Measurements from ENCODE around the gene CACNA1G. TPM values are rescaled to one million over a fixed set of nuclear protein-coding genes. Genes with fewer than 3 reads are reported as not detected.

CACNA1G gene
- total RNA-seq, 3 donors from 2014 or later, result 0.07 to 0.32 (median 0.12) TPM

GRCh38 chr17:50621574-50622031 lies 61.1 kb downstream of the CACNA1G start:
- Histone ChIP-seq H3K9me3 (no peaks in the 10 kb centered on the region), H3K4me3 (no peak overlapping the region), H3K36me3 (ENCODE audit: low read depth) (no peaks in the 10 kb centered on the region), H3K4me1 (ENCODE audit: low read depth) (no peaks in the 10 kb centered on the region)
- no peak for DNase-seq
- intact Hi-C loops (cut with DNase I, micrococcal nuclease), result no loop called here
- ATAC-seq, result no peak
- no peak for TF ChIP-seq CTCF (IDR thresholded peaks at IDR 0.05)

- DNase-seq (no peak), ATAC-seq (no peak)
- H3K4me3 ChIP-seq, result no peak overlapping the region
- H3K9me3 ChIP-seq, result no peaks in the 10 kb centered on the region
- no peak for TF ChIP-seq CTCF (IDR thresholded peaks at IDR 0.05)
- H3K36me3 ChIP-seq (ENCODE audit: low read depth), result no peaks in the 10 kb centered on the region
- intact Hi-C loops (cut with DNase I, micrococcal nuclease), result no loop called here
- peaks cover 18% of the 10 kb centered on the region for H3K4me1 ChIP-seq (ENCODE audit: low read depth)
Measured at GRCh38 chr17:50624321-50624934, 63.9 kb downstream of the CACNA1G start.

GRCh38 chr17:50625032-50625871 lies 64.7 kb downstream of the CACNA1G start:
- TF ChIP-seq CTCF (IDR thresholded peaks at IDR 0.05), result no peak
- Histone ChIP-seq H3K9me3 (no peaks in the 10 kb centered on the region), H3K36me3 (ENCODE audit: low read depth) (no peaks in the 10 kb centered on the region), H3K4me3 (no peak overlapping the region), H3K4me1 (ENCODE audit: low read depth) (peaks cover 25% of the 10 kb centered on the region)
- DNase-seq (no peak), ATAC-seq (no peak)
- intact Hi-C loops (cut with DNase I, micrococcal nuclease), result loop anchor here in 1 of 2 donors (5.0 kb wide), 1 partner anchor 78 kb away; the partner anchor contains the start of gene SPATA20

GRCh38 chr17:50626037-50626574 lies 65.6 kb downstream of the CACNA1G start:
- TF ChIP-seq CTCF (IDR thresholded peaks at IDR 0.05), result peak; percentile 31
- peak; percentile 71 to 75 (median 74) for DNase-seq
- H3K9me3 ChIP-seq, result no peaks in the 10 kb centered on the region
- intact Hi-C loops (cut with DNase I, micrococcal nuclease), result loop anchor here in 1 of 2 donors (5.0 kb wide), 1 partner anchor 79 kb away; the partner anchor contains the start of gene SPATA20
- H3K4me3 ChIP-seq, result no peak overlapping the region
- no peaks in the 10 kb centered on the region for H3K36me3 ChIP-seq (ENCODE audit: low read depth)
- no peak for ATAC-seq
- peaks cover 26% of the 10 kb centered on the region for H3K4me1 ChIP-seq (ENCODE audit: low read depth)

- Histone ChIP-seq H3K4me3 (no peak overlapping the region), H3K4me1 (ENCODE audit: low read depth) (peaks cover 28% of the 10 kb centered on the region), H3K9me3 (no peaks in the 10 kb centered on the region), H3K36me3 (ENCODE audit: low read depth) (no peaks in the 10 kb centered on the region)
- no peak for ATAC-seq
- TF ChIP-seq CTCF (IDR thresholded peaks at IDR 0.05), result no peak
- intact Hi-C loops (cut with DNase I, micrococcal nuclease), result loop anchor here in 1 of 2 donors (5.0 kb wide), 1 partner anchor 80 kb away; the partner anchor contains the start of gene SPATA20
- DNase-seq, result no peak
Measured at GRCh38 chr17:50627036-50627781, 66.7 kb downstream of the CACNA1G start.
